HEK293 (cell line): ENCODE measurements around the gene MDN1.
"Not testable (repeated sequence)": the region's sequence is repeated elsewhere in the genome, so short reads cannot be mapped to it uniquely, and the experiment has no call there.

Experiments
- CTCF ChIA-PET: fragments of 350-600 bp; formaldehyde crosslinking; extraction: SDS; loops from one replicate; lab custom pipeline; 2021; ENCODE audit warnings: antibody characterized with exemption; lab: Yijun Ruan, JAX
- POLR2A ChIA-PET: fragments of 300-600 bp; formaldehyde crosslinking; extraction: SDS; loops from one replicate; lab custom pipeline; 2020; ENCODE audit warnings: antibody characterized with exemption, inconsistent platforms; lab: Yijun Ruan, JAX
- H3K27ac ChIP-seq: fragments of 200-500 bp; sonication (Bioruptor generic); 2 replicates; pipeline ENCODE4 v1.5.1; 2014; ENCODE audit warnings: low read depth, low read length, control low read depth, inconsistent platforms; ENCODE audit errors: extremely low read depth
- H3K36me3 ChIP-seq, 2 experiments: fragments of 200-500 bp in 1 of 2; sonication (Bioruptor generic) in 1 of 2; 1 replicate in 1 of 2; 2 replicates in 1 of 2; pipeline ENCODE4 v1.5.1; 2014 to 2017; ENCODE audit warnings: inconsistent platforms in 2 of 2, low read length in 2 of 2; ENCODE audit not compliant: control insufficient read depth in 2 of 2, insufficient read depth in 1 of 2
- H3K4me1 ChIP-seq: fragments of 200-500 bp; sonication (Bioruptor generic); 2 replicates; pipeline ENCODE4 v1.5.1; 2014; ENCODE audit warnings: mild to moderate bottlenecking, low read length, inconsistent platforms; ENCODE audit not compliant: control insufficient read depth, insufficient read depth
- H3K4me3 ChIP-seq: 2 replicates; pipeline ENCODE4 v1.5.1; 2011; ENCODE audit warnings: low read depth, mild to moderate bottlenecking, control low read depth, low read length, moderate library complexity
- H3K9me3 ChIP-seq: fragments of 200-500 bp; sonication (Bioruptor generic); 2 replicates; pipeline ENCODE4 v1.5.1; 2014; ENCODE audit warnings: low read depth, low read length, inconsistent platforms; ENCODE audit not compliant: control insufficient read depth, insufficient read depth
- GFI1B ChIP-seq: fragments of 450-650 bp; formaldehyde crosslinking; IDR thresholded peaks from 2 replicates; pipeline ENCODE4 v1.5.1; 2016; ENCODE audit warnings: missing biosample characterization, missing genetic modification characterization
- GLIS1 ChIP-seq: fragments of 450-650 bp; formaldehyde crosslinking; IDR thresholded peaks from 2 replicates; pipeline ENCODE4 v1.5.1; 2016; ENCODE audit warnings: missing biosample characterization, missing genetic modification characterization
- MZF1 ChIP-seq: fragments of 450-650 bp; formaldehyde crosslinking; IDR thresholded peaks from 2 replicates; pipeline ENCODE4 v1.5.1; 2017; ENCODE audit warnings: missing biosample characterization, missing genetic modification characterization, borderline replicate concordance
- OSR2 ChIP-seq: fragments of 450-650 bp; formaldehyde crosslinking; IDR thresholded peaks from 2 replicates; pipeline ENCODE4 v1.5.1; 2016; ENCODE audit warnings: missing biosample characterization, missing genetic modification characterization
- SETDB1 ChIP-seq: IDR thresholded peaks from one replicate; pipeline ENCODE4 v1.6.1; 2017; ENCODE audit warnings: mild to moderate bottlenecking, low read length, moderate library complexity, mixed read lengths; ENCODE audit not compliant: insufficient read length
- ZBTB17 ChIP-seq: fragments of 450-650 bp; formaldehyde crosslinking; IDR thresholded peaks from 2 replicates; pipeline ENCODE4 v1.5.1; 2016; ENCODE audit warnings: missing biosample characterization, missing genetic modification characterization
- ZFHX2 ChIP-seq: fragments of 450-650 bp; formaldehyde crosslinking; conservative IDR thresholded peaks from 2 replicates; pipeline ENCODE4 v1.5.1; 2016; ENCODE audit warnings: missing biosample characterization, missing genetic modification characterization
- ZFP37 ChIP-seq: fragments of 450-650 bp; formaldehyde crosslinking; IDR thresholded peaks from 2 replicates; pipeline ENCODE4 v1.5.1; 2016; ENCODE audit warnings: missing biosample characterization, missing genetic modification characterization
- ZNF121 ChIP-seq: fragments of 450-650 bp; formaldehyde crosslinking; IDR thresholded peaks from 2 replicates; pipeline ENCODE4 v1.5.1; 2016; ENCODE audit warnings: missing biosample characterization, missing genetic modification characterization
- ZNF335 ChIP-seq: fragments of 450-650 bp; formaldehyde crosslinking; conservative IDR thresholded peaks from 2 replicates; pipeline ENCODE4 v1.5.1; 2016; ENCODE audit warnings: missing biosample characterization, missing genetic modification characterization
- ZNF366 ChIP-seq: fragments of 450-650 bp; formaldehyde crosslinking; conservative IDR thresholded peaks from 2 replicates; pipeline ENCODE4 v1.5.1; 2016; ENCODE audit warnings: missing biosample characterization, missing genetic modification characterization
- ZNF391 ChIP-seq: fragments of 450-650 bp; formaldehyde crosslinking; IDR thresholded peaks from 2 replicates; pipeline ENCODE4 v1.5.1; 2016; ENCODE audit warnings: low read depth, missing biosample characterization, missing genetic modification characterization, borderline replicate concordance
- ZNF501 ChIP-seq: fragments of 450-650 bp; formaldehyde crosslinking; IDR thresholded peaks from 2 replicates; pipeline ENCODE4 v1.5.1; 2016; ENCODE audit warnings: missing biosample characterization, missing genetic modification characterization
- ZNF529 ChIP-seq: fragments of 450-650 bp; formaldehyde crosslinking; IDR thresholded peaks from 2 replicates; pipeline ENCODE4 v1.5.1; 2017; ENCODE audit warnings: missing genetic modification characterization, missing biosample characterization; ENCODE audit not compliant: insufficient replicate concordance
- ZNF585B ChIP-seq: fragments of 450-650 bp; formaldehyde crosslinking; IDR thresholded peaks from 2 replicates; pipeline ENCODE4 v1.5.1; 2016; ENCODE audit warnings: missing biosample characterization, missing genetic modification characterization
- ZNF600 ChIP-seq: fragments of 450-650 bp; formaldehyde crosslinking; IDR thresholded peaks from 2 replicates; pipeline ENCODE4 v1.5.1; 2016; ENCODE audit warnings: missing biosample characterization, missing genetic modification characterization
- ZNF776 ChIP-seq: fragments of 450-650 bp; formaldehyde crosslinking; IDR thresholded peaks from 2 replicates; pipeline ENCODE4 v1.5.0; 2017; ENCODE audit warnings: missing biosample characterization, missing genetic modification characterization, borderline replicate concordance
- TF ChIP-seq, protein P1 (sequence below): fragments of 450-650 bp; formaldehyde crosslinking; IDR thresholded peaks from 2 replicates; pipeline ENCODE4 v1.5.1; 2017; ENCODE audit warnings: missing biosample characterization, missing genetic modification characterization
- TF ChIP-seq, protein P2 (sequence below): fragments of 450-650 bp; formaldehyde crosslinking; IDR thresholded peaks from 2 replicates; pipeline ENCODE4 v1.5.1; 2016; ENCODE audit warnings: missing biosample characterization, missing genetic modification characterization
- TF ChIP-seq, protein P3 (sequence below): fragments of 450-650 bp; formaldehyde crosslinking; IDR thresholded peaks from 2 replicates; pipeline ENCODE4 v1.5.1; 2017; ENCODE audit warnings: missing biosample characterization, missing genetic modification characterization

The MDN1 gene

GRCh38 chr6:89828475-89828987, 8.9 kb upstream of the MDN1 start:
- CTCF ChIA-PET: interaction anchor here (0.5 to 1.5 kb wide), 5 partner anchors 9 to 457 kb away, joined by 3 to 5 read pairs (median 4); partner anchors contain the start of gene MDN1

GRCh38 chr6:89826029-89826528, 6.5 kb upstream of the MDN1 start:
- ChIA-PET POLR2A (interaction anchor here (0.7 to 0.9 kb wide), 2 partner anchors 22 to 50 kb away, joined by 3 to 7 read pairs; no protein-coding TSS in a partner anchor), CTCF (interaction anchor here (0.7 to 0.8 kb wide), 2 partner anchors 33 to 415 kb away, joined by 3 read pairs; no protein-coding TSS in a partner anchor)
- H3K27ac ChIP-seq: no peak overlapping the region
- no peaks in the 10 kb centered on the region for H3K9me3 ChIP-seq
- 0 out of 2 replicates have a peak, but pooled peaks have one; percentile 40 for TF ChIP-seq OSR2
- TF ChIP-seq ZNF335: peak; percentile 41; the same call in 1 of the 2 replicates
- TF ChIP-seq ZNF391 (tag by site-specific recombination): no peak
- TF ChIP-seq, protein P1, sequence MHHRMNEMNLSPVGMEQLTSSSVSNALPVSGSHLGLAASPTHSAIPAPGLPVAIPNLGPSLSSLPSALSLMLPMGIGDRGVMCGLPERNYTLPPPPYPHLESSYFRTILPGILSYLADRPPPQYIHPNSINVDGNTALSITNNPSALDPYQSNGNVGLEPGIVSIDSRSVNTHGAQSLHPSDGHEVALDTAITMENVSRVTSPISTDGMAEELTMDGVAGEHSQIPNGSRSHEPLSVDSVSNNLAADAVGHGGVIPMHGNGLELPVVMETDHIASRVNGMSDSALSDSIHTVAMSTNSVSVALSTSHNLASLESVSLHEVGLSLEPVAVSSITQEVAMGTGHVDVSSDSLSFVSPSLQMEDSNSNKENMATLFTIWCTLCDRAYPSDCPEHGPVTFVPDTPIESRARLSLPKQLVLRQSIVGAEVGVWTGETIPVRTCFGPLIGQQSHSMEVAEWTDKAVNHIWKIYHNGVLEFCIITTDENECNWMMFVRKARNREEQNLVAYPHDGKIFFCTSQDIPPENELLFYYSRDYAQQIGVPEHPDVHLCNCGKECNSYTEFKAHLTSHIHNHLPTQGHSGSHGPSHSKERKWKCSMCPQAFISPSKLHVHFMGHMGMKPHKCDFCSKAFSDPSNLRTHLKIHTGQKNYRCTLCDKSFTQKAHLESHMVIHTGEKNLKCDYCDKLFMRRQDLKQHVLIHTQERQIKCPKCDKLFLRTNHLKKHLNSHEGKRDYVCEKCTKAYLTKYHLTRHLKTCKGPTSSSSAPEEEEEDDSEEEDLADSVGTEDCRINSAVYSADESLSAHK (tag by site-specific recombination): no peak
- TF ChIP-seq ZNF600: peak; percentile 66
- TF ChIP-seq ZNF585B (tag by site-specific recombination): no peak
- TF ChIP-seq ZBTB17: peak; percentile 40; the same call in 1 of the 2 replicates
- no peak for TF ChIP-seq ZNF366
- TF ChIP-seq GLIS1 (tag by site-specific recombination): peak; percentile 61
- no peak overlapping the region for H3K4me3 ChIP-seq
- H3K36me3 ChIP-seq: peaks cover 1 to 4% of the 10 kb centered on the region in 2 experiments; a peak in 2 of 3 replicates
- no peaks in the 10 kb centered on the region for H3K4me1 ChIP-seq

More at GRCh38 chr6:89828475-89828987, 8.9 kb upstream of the MDN1 start:
- H3K4me1 ChIP-seq, H3K9me3 ChIP-seq: not testable (repeated sequence)
- Histone ChIP-seq H3K36me3 (peaks cover 16 to 27% of the 10 kb centered on the region in 2 experiments), H3K27ac (peak overlapping the region; percentile 47; the same call in 1 of the 2 replicates), H3K4me3 (peak overlapping the region; percentile 84)
- POLR2A ChIA-PET: interaction anchor here (0.6 to 3.1 kb wide), 9 partner anchors 9 to 846 kb away, joined by 3 to 55 read pairs (median 4); partner anchors contain the start of genes LYRM2, MAP3K7 and MDN1
- TF ChIP-seq ZNF121 (tag by site-specific recombination) (peak; percentile 99), ZFHX2 (peak; percentile 52), GFI1B (tag by site-specific recombination) (0 out of 2 replicates have a peak, but pooled peaks have one; percentile 15), ZNF501 (tag by site-specific recombination) (0 out of 2 replicates have a peak, but pooled peaks have one; percentile 30)

DNA sequence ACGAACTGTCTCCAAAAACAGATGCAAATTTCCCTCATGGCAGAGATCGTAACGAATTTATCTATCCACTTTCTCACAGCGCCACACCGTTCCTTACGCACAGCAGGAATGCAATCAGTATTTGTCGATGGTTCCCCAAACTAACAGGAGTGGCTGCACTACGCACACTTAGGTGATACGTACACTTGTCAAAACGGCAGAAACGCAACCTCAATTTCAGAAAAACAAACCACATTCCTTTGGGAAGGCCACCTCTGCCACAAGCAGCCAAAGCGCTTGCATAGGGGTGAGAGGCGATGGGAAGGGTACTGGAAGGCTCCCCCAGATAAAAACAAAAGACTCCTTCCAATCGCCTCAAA, 638 bp downstream of the MDN1 start:
- Histone ChIP-seq H3K4me3 (peak overlapping the region; percentile 87), H3K9me3 (no peaks in the 10 kb centered on the region), H3K4me1 (0 out of 2 replicates have a peak, but pooled peaks cover 4% of the 10 kb centered on the region), H3K27ac (peak overlapping the region; percentile 57), H3K36me3 (peaks cover 0 to 3% of the 10 kb centered on the region in 2 experiments; a peak in 1 of 3 replicates)
- POLR2A ChIA-PET: interaction anchor here (0.8 to 3.0 kb wide), 10 partner anchors 10 to 768 kb away, joined by 3 to 55 read pairs (median 3); partner anchors contain the start of genes CASP8AP2, LYRM2 and MAP3K7
- CTCF ChIA-PET: interaction anchor here (0.6 to 1.5 kb wide), 4 partner anchors 10 to 219 kb away, joined by 5 to 7 read pairs (median 6); no protein-coding TSS in a partner anchor
- TF ChIP-seq ZNF366 (0 out of 2 replicates have a peak, but pooled peaks have one; percentile 13), ZBTB17 (peak; percentile 80), ZNF776 (tag by site-specific recombination) (no peak), ZFP37 (tag by site-specific recombination) (peak; percentile 16; the same call in 1 of the 2 replicates), ZNF529 (tag by site-specific recombination) (no peak), MZF1 (tag by site-specific recombination) (no peak), SETDB1 (no peak)
- TF ChIP-seq, protein P2, sequence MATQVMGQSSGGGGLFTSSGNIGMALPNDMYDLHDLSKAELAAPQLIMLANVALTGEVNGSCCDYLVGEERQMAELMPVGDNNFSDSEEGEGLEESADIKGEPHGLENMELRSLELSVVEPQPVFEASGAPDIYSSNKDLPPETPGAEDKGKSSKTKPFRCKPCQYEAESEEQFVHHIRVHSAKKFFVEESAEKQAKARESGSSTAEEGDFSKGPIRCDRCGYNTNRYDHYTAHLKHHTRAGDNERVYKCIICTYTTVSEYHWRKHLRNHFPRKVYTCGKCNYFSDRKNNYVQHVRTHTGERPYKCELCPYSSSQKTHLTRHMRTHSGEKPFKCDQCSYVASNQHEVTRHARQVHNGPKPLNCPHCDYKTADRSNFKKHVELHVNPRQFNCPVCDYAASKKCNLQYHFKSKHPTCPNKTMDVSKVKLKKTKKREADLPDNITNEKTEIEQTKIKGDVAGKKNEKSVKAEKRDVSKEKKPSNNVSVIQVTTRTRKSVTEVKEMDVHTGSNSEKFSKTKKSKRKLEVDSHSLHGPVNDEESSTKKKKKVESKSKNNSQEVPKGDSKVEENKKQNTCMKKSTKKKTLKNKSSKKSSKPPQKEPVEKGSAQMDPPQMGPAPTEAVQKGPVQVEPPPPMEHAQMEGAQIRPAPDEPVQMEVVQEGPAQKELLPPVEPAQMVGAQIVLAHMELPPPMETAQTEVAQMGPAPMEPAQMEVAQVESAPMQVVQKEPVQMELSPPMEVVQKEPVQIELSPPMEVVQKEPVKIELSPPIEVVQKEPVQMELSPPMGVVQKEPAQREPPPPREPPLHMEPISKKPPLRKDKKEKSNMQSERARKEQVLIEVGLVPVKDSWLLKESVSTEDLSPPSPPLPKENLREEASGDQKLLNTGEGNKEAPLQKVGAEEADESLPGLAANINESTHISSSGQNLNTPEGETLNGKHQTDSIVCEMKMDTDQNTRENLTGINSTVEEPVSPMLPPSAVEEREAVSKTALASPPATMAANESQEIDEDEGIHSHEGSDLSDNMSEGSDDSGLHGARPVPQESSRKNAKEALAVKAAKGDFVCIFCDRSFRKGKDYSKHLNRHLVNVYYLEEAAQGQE (tag by site-specific recombination): 0 out of 2 replicates have a peak, but pooled peaks have one; percentile 10
- TF ChIP-seq, protein P3, sequence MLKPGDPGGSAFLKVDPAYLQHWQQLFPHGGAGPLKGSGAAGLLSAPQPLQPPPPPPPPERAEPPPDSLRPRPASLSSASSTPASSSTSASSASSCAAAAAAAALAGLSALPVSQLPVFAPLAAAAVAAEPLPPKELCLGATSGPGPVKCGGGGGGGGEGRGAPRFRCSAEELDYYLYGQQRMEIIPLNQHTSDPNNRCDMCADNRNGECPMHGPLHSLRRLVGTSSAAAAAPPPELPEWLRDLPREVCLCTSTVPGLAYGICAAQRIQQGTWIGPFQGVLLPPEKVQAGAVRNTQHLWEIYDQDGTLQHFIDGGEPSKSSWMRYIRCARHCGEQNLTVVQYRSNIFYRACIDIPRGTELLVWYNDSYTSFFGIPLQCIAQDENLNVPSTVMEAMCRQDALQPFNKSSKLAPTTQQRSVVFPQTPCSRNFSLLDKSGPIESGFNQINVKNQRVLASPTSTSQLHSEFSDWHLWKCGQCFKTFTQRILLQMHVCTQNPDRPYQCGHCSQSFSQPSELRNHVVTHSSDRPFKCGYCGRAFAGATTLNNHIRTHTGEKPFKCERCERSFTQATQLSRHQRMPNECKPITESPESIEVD: no peak
